ENCODE data around the gene C11orf58.
A peak's percentile ranks its signal among the peaks of the same experiment; 100 is the strongest.

The C11orf58 gene

GRCh38 chr11:16769386-16769785 lies 30.9 kb downstream of the C11orf58 start:
- DNase-seq (ENCODE audit: low spot score): no peak

DNA sequence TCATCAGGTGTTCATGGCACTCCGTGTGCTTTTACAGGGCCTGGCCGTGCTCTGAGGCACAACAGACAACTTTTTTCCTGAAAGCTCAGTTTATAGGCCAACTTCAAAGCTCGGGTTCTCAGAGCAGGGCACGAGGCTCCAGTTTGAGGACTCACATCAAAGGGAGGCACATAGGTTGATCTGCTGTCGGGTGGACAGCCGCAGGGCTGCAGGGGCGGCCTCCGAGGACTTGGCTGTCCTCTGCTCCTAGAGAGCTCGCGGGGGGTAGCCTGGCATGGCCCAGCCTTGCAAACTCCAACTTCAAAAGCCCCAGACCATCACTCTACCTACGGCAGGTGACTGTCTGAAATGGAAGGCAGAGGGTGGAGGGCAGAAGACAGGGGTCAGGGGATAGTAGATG lies 31.6 kb downstream of the C11orf58 start:
- DNase-seq (ENCODE audit: low spot score): no peak

DNA sequence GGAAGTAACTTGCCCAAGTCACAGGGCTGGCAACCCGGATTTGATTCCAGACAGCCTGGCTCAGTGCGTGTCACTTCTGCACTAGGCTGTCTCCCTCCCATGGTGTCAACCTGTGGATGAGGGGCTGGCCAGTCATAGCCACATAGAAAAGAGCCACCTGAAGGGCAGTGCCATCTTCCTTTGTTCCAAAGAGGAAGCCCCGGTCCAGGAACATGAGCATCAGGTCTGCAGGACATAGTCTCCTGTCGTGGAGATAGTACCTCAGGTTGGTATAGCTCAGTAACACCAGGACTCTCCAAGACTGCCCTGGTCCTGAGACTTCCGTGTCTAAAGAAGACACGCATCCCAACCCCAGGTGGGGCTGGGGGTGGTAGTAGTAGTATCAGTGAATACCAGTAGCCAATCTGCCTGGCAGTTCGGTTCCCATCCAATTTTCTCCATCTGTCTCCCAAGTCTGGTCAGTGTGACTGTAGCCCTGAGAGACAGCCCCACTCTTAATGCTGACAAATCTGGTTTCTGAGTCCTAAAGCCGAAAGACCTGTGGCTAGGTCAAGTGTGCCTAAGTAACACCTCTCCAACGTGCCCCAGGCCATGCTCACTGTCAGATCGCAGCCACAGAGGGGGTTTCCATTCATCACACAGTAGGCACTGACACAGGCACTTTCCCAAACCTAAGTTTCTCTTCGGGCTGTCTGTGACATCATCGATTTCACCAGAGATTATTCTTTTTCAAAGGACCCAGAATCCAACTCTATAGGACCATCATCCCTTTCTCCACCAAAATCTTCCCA lies 33.1 kb downstream of the C11orf58 start:
- no peak for DNase-seq (ENCODE audit: low spot score)

- no peak for DNase-seq (ENCODE audit: low spot score)
These were observed 33.7 kb downstream of the C11orf58 start for GRCh38 chr11:16772141-16772512.

GRCh38 chr11:16773981-16774935 lies 35.8 kb downstream of the C11orf58 start:
- DNase-seq (ENCODE audit: low spot score): no peak

DNA sequence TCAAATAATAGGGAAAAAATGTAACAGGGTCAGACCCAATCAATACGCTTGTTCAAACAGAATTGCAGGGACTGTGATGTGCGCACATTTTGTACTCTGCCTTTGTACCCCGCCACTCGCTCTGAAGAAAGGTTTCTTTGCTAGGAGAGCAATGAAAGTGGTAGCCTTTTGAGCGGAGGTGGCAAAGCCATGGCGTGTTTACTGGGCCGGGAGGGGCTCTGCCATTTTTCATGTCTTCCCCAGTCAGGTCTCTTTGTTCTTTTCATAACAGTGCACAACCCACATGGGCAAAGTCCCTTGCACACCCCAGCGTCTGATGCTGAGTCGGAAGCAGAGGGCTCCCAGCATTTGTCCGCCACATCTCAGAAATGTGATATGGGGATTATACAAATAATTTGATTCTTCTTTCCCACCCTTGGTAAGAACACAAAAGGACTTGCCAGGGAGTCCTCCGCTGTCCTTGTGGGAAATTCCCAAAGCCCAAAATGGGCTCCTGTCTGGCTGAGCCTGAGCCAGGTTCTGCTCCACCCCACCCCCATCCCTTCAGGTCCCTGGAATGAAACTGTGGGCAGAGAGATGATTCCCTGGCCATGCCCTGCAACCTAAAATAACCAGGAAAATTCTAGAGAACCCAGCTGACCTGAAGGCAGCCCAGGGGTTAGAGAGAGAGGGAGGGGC lies 36.6 kb downstream of the C11orf58 start:
- DNase-seq (ENCODE audit: low spot score): no peak

DNA sequence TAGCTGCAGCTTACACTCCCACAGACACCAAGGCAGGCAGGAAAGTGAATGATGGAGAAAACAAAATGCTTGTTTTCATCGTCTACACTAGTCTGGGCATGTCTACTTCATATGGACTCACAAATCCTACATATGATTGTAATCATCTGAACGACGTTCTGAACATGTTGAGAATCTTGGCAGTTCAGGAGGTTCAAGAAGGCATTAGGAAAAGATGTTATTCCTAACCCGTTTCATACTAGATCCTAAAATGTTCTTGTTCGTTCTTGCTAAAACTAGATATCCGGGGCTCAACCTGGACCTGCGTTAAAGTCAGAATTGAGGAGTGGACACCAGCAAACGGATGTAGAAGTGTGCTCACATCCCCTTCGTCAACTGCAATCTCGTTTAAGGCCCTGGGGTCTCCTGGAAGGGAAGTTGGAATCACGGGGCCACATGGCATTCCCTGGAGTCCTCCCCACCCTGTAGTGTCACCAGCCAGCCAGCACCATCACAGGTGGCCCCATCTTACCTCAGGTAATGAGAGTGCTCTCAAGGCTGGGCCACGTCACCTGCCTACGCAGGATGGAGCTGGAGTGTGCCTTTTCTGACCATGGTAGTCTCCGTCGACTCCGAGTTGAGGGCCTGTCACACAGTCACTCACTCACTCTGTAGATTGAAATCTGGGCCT lies 37.3 kb downstream of the C11orf58 start:
- no peak for DNase-seq (ENCODE audit: low spot score)

GRCh38 chr11:16776711-16777612 lies 38.5 kb downstream of the C11orf58 start:
- DNase-seq (ENCODE audit: low spot score): no peak

DNA sequence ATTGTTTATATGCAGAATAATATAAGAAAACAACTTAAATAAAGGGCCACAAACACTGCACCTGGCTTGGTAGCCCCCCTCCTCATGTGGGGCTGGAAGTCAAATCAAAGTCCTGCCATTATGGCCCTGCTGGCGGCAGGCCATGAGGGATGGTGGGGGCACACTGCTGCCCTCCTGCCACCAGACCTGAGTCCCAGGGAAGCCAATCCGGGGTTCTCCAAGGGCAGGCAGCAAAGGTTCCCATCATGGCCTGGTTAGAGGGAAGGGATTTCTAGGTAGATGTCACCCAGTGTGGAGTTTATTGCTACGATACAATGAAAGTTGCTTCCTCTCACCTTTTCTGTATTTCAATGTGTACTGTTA lies 39.1 kb downstream of the C11orf58 start:
- DNase-seq (ENCODE audit: low spot score): no peak

DNA sequence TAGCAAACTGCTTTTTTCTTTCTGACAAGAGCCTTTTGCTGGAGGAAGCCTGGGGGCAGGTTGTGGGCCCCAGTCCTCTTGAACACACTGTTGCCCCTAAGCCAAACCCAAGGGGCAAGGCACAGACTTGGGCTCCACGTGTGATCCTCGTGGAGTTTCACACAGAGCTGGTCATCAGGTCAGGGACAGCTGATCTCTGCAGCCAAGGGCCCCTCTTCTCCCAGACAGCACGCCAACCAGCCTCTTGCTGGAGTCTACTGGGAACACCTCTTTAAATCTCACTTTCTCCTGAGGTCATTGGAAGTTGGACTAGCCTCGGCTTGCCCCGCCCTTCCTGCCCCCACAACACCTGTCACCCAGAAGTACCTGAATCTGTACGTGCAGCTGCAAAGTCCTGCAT lies 39.8 kb downstream of the C11orf58 start:
- DNase-seq (ENCODE audit: low spot score): no peak

- no peak for DNase-seq (ENCODE audit: low spot score)
These were observed 40.4 kb downstream of the C11orf58 start for GRCh38 chr11:16778876-16779275.

- DNase-seq (ENCODE audit: low spot score): peak; percentile 53
These were observed 41.0 kb downstream of the C11orf58 start for GRCh38 chr11:16779436-16779835.

GRCh38 chr11:16780146-16780545 lies 41.7 kb downstream of the C11orf58 start:
- DNase-seq (ENCODE audit: low spot score): no peak

GRCh38 chr11:16780698-16781550 lies 42.5 kb downstream of the C11orf58 start:
- DNase-seq (ENCODE audit: low spot score): no peak

DNA sequence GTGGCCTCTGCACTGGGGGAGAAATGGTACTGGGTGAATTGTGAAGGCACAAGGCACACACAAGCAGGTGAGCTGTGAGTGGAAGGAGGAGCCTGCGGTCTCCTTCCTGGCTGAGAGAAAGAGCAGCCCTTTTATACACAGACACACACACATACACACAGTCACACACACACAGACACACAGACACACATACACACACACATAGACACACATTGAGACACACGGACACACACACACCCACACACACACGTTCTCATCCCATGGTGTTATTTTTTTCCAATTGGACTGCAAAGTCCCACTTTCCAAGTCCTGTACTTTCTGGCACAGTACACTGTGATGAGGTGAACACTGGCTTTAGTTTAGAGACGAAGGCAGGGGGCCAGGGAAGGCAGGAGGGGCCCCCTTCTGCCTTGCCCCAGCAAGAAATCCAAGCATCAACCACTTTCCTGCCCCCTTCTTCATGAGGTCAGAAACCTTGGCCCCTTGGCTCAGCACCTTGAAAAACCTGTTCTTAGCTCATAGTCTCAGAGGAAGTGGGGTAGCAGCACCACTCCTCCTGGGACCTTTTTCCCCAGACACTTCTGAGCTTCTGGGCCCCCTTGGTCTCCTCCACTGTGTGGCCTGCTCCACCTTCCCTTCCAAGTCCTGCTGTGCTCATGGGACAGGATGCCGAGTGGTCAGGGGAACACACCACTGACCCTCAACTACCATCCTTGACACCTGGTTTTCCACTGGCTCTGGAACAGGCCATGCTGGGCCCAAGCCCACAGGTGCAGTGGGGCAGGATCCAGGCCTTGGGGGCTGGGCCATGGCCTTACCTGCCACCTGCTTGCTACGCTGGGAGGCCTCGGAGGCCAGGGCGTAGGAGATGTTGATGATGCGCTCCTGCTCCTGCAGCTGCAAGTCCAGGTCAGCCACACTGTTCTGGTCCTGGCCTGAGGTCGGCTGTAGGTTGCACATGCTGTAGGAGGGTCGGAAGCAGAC lies 43.8 kb downstream of the C11orf58 start:
- no peak for DNase-seq (ENCODE audit: low spot score)

DNA sequence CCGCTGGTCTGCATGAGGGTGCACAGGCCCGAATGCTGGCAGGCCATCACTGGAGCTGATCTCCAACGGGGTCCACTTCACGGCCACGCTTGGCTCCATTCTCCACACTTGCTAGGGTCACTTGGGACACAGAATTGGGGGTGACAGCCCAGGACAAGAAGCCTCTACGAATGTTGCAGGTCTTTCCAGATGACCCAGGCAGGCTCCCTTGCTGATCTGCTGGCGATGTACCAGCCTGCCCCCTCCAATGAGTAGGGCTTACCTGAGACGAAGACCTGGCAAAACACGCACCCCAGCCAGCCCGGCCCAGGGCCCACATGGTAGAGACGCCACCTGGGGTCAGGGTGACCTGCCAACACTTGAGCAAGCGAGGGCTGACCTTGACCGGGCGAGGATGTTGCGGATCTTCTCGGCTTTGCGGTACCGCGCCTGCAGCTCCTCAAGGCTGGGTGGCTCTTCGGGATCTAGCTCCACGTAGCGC lies 44.9 kb downstream of the C11orf58 start:
- no peak for DNase-seq (ENCODE audit: low spot score)

GRCh38 chr11:16784097-16784496 lies 45.6 kb downstream of the C11orf58 start:
- no peak for DNase-seq (ENCODE audit: low spot score)

GRCh38 chr11:16784666-16785065 lies 46.2 kb downstream of the C11orf58 start:
- no peak for DNase-seq (ENCODE audit: low spot score)
